GM10266 (cell line): ENCODE data around the gene TSHZ2.
"Not testable (repeated sequence)": the region's sequence is repeated elsewhere in the genome, so short reads cannot be mapped to it uniquely, and the experiment has no call there.

Experiments
- DNase-seq: peaks from one replicate; pipeline ENCODE4 v3.0.0; 2012; ENCODE audit errors: extremely low spot score
- TF ChIP-seq, protein P1 (sequence below): IDR thresholded peaks from 2 replicates; pipeline ENCODE4 v1.5.1; 2012; ENCODE audit warnings: mild to moderate bottlenecking, low read depth; ENCODE audit not compliant: control insufficient read depth, insufficient read depth; ENCODE audit errors: missing control alignments

TSHZ2 gene

DNA sequence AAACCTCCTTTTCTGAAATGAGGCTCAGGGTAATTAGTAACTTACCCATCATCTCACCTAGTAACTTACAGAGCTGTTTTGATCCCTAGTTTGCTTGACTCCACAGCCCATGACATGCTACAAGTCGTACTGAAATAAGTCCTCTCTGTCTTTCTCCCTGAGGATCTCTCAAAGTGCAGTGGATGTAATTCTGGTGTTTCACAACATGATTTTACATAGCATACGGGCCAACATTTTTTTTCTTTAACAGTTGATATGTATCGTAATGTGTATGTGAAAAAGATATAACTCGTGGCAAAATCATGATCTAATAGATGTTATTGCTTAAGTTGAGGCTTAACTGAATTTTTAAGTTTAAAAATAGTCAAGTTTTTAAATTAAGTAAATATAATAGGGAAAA is 45.0 kb downstream of the TSHZ2 start:
- DNase-seq: no peak
- TF ChIP-seq, protein P1, sequence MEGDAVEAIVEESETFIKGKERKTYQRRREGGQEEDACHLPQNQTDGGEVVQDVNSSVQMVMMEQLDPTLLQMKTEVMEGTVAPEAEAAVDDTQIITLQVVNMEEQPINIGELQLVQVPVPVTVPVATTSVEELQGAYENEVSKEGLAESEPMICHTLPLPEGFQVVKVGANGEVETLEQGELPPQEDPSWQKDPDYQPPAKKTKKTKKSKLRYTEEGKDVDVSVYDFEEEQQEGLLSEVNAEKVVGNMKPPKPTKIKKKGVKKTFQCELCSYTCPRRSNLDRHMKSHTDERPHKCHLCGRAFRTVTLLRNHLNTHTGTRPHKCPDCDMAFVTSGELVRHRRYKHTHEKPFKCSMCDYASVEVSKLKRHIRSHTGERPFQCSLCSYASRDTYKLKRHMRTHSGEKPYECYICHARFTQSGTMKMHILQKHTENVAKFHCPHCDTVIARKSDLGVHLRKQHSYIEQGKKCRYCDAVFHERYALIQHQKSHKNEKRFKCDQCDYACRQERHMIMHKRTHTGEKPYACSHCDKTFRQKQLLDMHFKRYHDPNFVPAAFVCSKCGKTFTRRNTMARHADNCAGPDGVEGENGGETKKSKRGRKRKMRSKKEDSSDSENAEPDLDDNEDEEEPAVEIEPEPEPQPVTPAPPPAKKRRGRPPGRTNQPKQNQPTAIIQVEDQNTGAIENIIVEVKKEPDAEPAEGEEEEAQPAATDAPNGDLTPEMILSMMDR: no peak

DNA sequence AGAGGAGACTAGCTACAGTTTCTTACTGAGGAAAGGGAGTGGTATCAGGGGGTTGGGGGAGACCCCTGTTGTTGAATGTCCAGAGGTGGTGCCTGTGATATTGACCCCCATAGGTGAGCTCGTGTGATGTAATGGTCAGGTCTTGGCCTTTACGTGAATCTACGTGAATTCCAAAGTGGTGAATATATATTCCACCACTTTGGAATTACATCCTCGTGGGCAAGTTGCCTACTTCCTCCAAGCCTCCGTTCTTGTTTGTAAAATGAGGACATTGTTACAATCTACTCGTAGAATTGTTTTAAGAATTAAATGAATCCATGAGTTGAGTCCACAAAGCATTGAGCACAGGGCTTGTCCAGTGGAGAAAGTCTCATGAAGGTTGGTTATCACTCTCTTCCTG is 47.3 kb downstream of the TSHZ2 start:
- TF ChIP-seq, protein P1: no peak
- DNase-seq: no peak

DNA sequence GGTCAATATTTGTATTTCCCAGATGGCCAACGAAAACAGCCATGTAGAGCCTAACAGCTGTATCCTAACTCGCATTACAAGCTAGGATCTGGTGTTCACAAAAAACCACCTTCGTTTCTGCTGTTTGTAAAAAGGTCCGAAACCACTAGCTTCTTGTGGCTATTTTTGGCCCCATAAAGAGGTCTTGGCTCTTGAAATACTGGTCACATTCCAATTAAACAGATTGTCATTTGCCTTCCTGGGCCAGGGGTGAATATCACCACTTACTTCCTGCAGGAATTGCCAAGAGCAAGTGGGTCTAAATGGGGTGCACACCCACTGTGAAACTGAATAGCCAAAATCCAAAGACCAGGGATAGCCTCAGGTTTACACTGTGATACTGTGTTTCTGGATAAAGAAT is 48.2 kb downstream of the TSHZ2 start:
- no peak for DNase-seq

DNA sequence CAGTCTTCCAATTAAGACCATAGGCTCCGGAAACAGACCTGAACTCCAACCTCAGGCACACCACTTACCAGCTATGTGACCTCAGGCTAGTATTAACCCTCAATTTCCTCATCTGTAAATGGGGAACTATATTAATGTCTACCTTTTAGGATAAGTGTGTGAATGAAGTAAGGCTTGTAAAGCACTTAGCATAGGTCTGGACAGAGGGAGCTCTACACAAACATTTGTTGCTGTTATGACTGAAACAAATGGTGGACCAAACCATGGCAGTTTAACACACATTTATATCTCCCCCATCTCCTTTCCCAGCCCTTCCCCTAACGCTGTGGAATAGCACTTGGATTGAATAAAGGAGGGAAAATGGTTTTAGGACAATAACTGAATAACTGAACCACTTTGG is 48.7 kb downstream of the TSHZ2 start:
- TF ChIP-seq, protein P1: no peak
- no peak for DNase-seq

More for the DNA sequence above, 48.2 kb downstream of the TSHZ2 start:
- TF ChIP-seq, protein P1: no peak

DNA sequence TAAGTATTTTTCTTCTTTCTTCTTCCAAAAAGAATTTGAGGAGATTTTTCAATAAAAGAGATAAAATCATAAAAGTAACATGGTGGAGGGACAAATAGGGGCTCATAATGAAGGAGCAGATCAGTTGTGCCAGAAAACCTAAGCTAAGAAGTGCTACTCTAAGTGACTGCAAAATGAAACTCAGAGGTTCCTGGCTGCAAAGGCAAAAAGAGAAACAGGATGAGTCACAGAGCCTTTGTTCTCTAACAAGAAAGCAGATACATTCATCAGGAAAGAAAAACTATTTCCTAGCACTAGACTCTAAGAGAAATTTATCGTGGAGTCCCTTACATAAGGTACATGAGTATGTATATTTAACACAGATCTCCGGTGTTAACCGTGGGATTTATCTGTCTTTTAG is 49.8 kb downstream of the TSHZ2 start:
- no peak for DNase-seq
- TF ChIP-seq, protein P1: no peak

DNA sequence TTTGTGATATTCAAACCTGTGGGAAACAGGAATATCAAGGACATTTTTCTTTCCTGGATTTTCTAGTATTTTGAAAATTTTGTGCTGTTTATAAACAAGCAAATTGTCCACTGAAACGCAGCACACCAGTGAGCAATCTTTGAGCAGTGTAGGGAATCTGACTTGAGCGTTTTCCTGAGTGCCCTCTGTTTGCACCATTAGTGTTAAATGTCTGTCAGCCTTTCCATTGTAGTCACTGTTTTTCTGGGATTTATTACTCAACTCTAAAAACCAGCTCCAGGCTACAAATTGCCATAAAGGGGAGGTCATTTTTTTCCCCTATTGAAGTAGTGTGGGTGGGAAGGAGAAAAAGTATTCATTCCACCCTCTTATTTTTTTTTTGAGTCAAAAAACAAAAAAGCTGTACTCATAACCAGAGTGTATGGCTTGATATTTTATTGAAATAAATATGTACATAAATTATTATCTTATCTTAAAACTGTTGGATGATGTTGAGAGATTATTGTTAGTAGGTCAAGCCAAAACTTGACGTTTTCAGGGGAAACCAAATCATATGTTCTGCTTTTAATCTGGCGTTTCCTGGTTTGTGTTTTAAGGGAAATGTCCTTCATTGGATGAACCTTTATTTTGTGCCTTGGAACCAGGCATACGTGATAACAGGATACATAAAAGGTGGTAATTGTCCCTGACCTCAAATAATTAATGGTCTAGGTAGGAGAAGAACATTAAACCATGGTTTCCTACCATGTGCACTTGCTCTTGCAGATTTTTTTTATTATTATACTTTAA is 51.8 kb downstream of the TSHZ2 start:
- TF ChIP-seq, protein P1: no peak
- DNase-seq: no peak

DNA sequence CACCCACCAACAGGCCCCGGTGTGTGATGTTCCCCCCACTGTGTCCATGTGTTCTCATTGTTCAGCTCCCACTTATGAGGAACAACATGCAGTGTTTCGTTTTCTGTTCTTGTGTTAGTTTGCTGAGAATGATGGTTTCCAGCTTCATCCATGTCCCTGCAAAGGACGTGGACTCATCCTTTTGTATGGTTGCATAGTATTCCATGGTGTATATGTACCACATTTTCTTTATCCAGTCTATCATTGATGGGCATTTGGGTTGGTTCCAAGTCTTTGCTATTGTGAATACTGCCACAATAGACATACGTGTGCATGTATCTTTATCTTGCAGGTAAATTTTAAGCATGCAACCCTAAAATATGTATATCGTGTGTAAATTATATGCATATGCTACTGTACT is 52.5 kb downstream of the TSHZ2 start:
- not testable (repeated sequence) for DNase-seq

DNA sequence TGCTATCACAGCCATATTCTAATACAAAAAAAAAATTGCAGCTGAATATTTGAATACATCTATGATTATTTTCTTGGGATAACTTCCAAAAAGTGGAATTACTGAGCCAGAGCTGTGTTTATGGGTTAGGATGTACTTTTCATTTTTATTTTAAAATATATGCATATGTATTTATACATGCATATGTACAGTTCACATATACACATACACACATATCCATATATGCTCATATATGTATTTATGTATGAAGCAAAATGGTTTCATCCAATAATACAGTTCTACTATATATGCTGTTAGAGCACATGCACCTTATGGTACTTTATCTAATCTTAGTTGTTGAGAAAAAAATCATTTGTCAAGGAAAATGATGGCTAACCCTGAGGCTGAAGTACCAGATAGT is 54.9 kb downstream of the TSHZ2 start:
- DNase-seq: no peak
- TF ChIP-seq, protein P1: no peak
